22Rv1 (cell line): ENCODE data around the gene DGKB.

Experiments
- CTCF ChIP-seq: fragments of 450-650 bp; IDR thresholded peaks from 2 replicates; pipeline ENCODE4 v1.5.1; 2017; ENCODE audit warnings: mild to moderate bottlenecking
- ZFX ChIP-seq: fragments of 450-650 bp; IDR thresholded peaks from 2 replicates; pipeline ENCODE4 v1.6.1; 2017; ENCODE audit warnings: antibody characterized with exemption, borderline replicate concordance

GRCh38 chr7:14871880-14872279 lies 30.7 kb downstream of the DGKB start:
- TF ChIP-seq CTCF (no peak), ZFX (no peak)
